Activated B cell treated with CpG ODN at 0.5 μM for 24 hours (primary cell): ENCODE measurements around the gene SERPINE2. TPM values are rescaled to one million over a fixed set of nuclear protein-coding genes. Genes with fewer than 3 reads are reported as not detected.

Experiments
- ATAC-seq: fragments of 200-7000 bp; cut with Tn5 transposase; one replicate; pipeline ENCODE4 v1.10.0; 2021; ENCODE audit warnings: low read depth, mild to moderate bottlenecking, moderate library complexity
- CTCF ChIA-PET: fragments of 350-600 bp; sonication (Branson Sonifier 250); formaldehyde crosslinking; loops from one replicate; lab custom pipeline; 2021; ENCODE audit warnings: antibody characterized with exemption; lab: Charles Lee
- POLR2A ChIA-PET: fragments of 350-600 bp; sonication (Branson Sonifier 250); formaldehyde crosslinking; loops from one replicate; lab custom pipeline; 2021; ENCODE audit warnings: antibody characterized with exemption; lab: Charles Lee
- DNase-seq: peaks from one replicate; pipeline ENCODE4 v3.0.0; 2022
- H3K27ac Mint-ChIP-seq: one replicate; pipeline ENCODE4 v1.8.0; 2020; ENCODE audit warnings: mixed read lengths
- H3K27me3 Mint-ChIP-seq: one replicate; pipeline ENCODE4 v1.8.0; 2021; ENCODE audit warnings: mixed read lengths
- H3K36me3 Mint-ChIP-seq: one replicate; pipeline ENCODE4 v1.8.0; 2021; ENCODE audit warnings: low read depth, mixed read lengths
- H3K4me1 Mint-ChIP-seq: one replicate; pipeline ENCODE4 v1.8.0; 2021; ENCODE audit warnings: mixed read lengths
- H3K4me3 Mint-ChIP-seq: one replicate; pipeline ENCODE4 v1.8.0; 2020; ENCODE audit warnings: mild to moderate bottlenecking, mixed read lengths
- H3K9me3 Mint-ChIP-seq: one replicate; pipeline ENCODE4 v1.8.0; 2020; ENCODE audit warnings: mixed read lengths
- CTCF ChIP-seq: fragments of 200-600 bp; IDR thresholded peaks from one replicate; pipeline ENCODE4 v1.8.0; 2022; ENCODE audit warnings: antibody characterized with exemption, mild to moderate bottlenecking
- intact Hi-C: fragments of 100-400 bp; cut with micrococcal nuclease; formaldehyde crosslinking; loops from one replicate; pipeline ENCODE4 v1.15.1; 2024
- total RNA-seq: library from RNA; stranded (reverse); gene quantifications from 2 replicates; pipeline ENCODE4 v1.2.3, GENCODE V29; 2022

The SERPINE2 gene
- total RNA-seq, 1 donor from 2014 or later = 1.1 TPM

- DNase-seq (no peak), ATAC-seq (no peak)
- H3K9me3 Mint-ChIP-seq = no peaks in the 10 kb centered on the region
- no peak overlapping the region for H3K4me3 Mint-ChIP-seq
- CTCF ChIA-PET = interaction anchor here (1.0 to 6.4 kb wide), 20 partner anchors 8 to 681 kb away, joined by 3 to 134 read pairs (median 6); no protein-coding TSS in a partner anchor
- peaks cover 3% of the 10 kb centered on the region for H3K4me1 Mint-ChIP-seq
- TF ChIP-seq CTCF = no peak
- H3K27me3 Mint-ChIP-seq = no peaks in the 10 kb centered on the region
- peaks cover 42% of the 10 kb centered on the region for H3K36me3 Mint-ChIP-seq
- intact Hi-C loops = no loop called here
- H3K27ac Mint-ChIP-seq = no peak overlapping the region
- POLR2A ChIA-PET = interaction anchor here (0.6 to 1.4 kb wide), 4 partner anchors 9 to 319 kb away, joined by 3 to 4 read pairs (median 3); no protein-coding TSS in a partner anchor
These were observed 69.8 kb downstream of the SERPINE2 start for GRCh38 chr2:223969315-223969714.

GRCh38 chr2:223967981-223968380, 71.1 kb downstream of the SERPINE2 start:
- intact Hi-C loops = no loop called here
- peaks cover 50% of the 10 kb centered on the region for H3K36me3 Mint-ChIP-seq
- ATAC-seq (no peak), DNase-seq (no peak)
- CTCF ChIA-PET = interaction anchor here (1.2 to 6.4 kb wide), 3 partner anchors 19 to 317 kb away, joined by 3 to 134 read pairs (median 5); no protein-coding TSS in a partner anchor
- no peak for TF ChIP-seq CTCF
- H3K27me3 Mint-ChIP-seq = no peaks in the 10 kb centered on the region
- POLR2A ChIA-PET = interaction anchor here (1.3 kb wide), 1 partner anchor 72 kb away, joined by 3 read pairs; no protein-coding TSS in a partner anchor
- H3K9me3 Mint-ChIP-seq = no peaks in the 10 kb centered on the region
- no peak overlapping the region for H3K27ac Mint-ChIP-seq
- H3K4me1 Mint-ChIP-seq = peaks cover 6% of the 10 kb centered on the region
- H3K4me3 Mint-ChIP-seq = no peak overlapping the region

GRCh38 chr2:223959688-223960087, 79.4 kb downstream of the SERPINE2 start:
- intact Hi-C loops = loop anchor here (5.0 to 10.0 kb wide), 5 partner anchors 177 to 1535 kb away; partner anchors contain the start of gene SGPP2
- CTCF ChIA-PET = interaction anchor here (3.4 kb wide), 1 partner anchor 11 kb away, joined by 25 read pairs; no protein-coding TSS in a partner anchor
- peak overlapping the region; percentile 45 for H3K4me3 Mint-ChIP-seq
- peak overlapping the region; percentile 47 for H3K27ac Mint-ChIP-seq
- TF ChIP-seq CTCF = no peak
- DNase-seq (no peak), ATAC-seq (no peak)
- POLR2A ChIA-PET = interaction anchor here (1.3 kb wide), 1 partner anchor 10 kb away, joined by 4 read pairs; no protein-coding TSS in a partner anchor
- H3K36me3 Mint-ChIP-seq = peaks cover 48% of the 10 kb centered on the region
- no peaks in the 10 kb centered on the region for H3K9me3 Mint-ChIP-seq
- H3K27me3 Mint-ChIP-seq = no peaks in the 10 kb centered on the region
- peaks cover 64% of the 10 kb centered on the region for H3K4me1 Mint-ChIP-seq

- Mint-ChIP-seq H3K9me3 (no peaks in the 10 kb centered on the region), H3K4me1 (peaks cover 75% of the 10 kb centered on the region), H3K27ac (peak within 1 kb of the TSS; percentile 94), H3K27me3 (no peaks in the 10 kb centered on the region), H3K4me3 (peak within 1 kb of the TSS; percentile 95), H3K36me3 (peaks cover 36% of the 10 kb centered on the region)
- TF ChIP-seq CTCF = no peak
- peak; percentile 98 for ATAC-seq
- intact Hi-C loops = loop anchor here (1.0 to 10.0 kb wide), 14 partner anchors 12 to 1532 kb away; partner anchors contain the start of genes ACSL3, AP1S3, CUL3 and FARSB
- DNase-seq = peak; percentile 98
- POLR2A ChIA-PET = interaction anchor here (0.7 to 3.3 kb wide), 9 partner anchors 11 to 69 kb away, joined by 3 to 27 read pairs (median 5); partner anchors contain the start of gene WDFY1
- CTCF ChIA-PET = interaction anchor here (1.0 to 1.4 kb wide), 3 partner anchors 13 to 56 kb away, joined by 3 to 9 read pairs (median 4); no protein-coding TSS in a partner anchor
These were observed 81.8 kb downstream of the SERPINE2 start, which contains the start of gene MRPL44 for GRCh38 chr2:223957092-223957851. MRPL44 (plus strand) TSS chr2:223957463; CDS start chr2:223957473, 10 bp downstream.
